Measurements from ENCODE around the gene ARID5B.
"Not testable (repeated sequence)": the region's sequence is repeated elsewhere in the genome, so short reads cannot be mapped to it uniquely, and the experiment has no call there.

DNA sequence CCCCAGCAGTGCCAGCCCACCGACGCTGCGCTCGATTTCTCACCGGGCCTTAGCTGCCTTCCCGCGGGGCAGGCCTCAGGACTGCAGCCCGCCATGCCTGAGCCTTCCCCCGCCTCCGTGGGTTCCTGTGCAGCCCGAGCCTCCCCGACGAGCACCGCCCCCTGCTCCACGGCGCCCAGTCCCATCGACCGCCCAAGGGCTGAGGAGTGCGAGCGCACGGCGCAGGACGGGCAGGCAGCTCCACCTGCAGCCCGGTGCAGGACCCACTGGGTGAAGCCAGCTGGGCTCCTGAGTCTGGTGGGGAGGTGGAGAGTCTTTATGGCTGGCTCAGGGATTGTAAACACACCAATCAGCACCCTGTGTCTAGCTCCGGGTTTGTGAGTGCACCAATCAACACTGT, 33.7 kb upstream of the ARID5B start:
- TF ChIP-seq TAF1, POLR2AphosphoS5, POLR2A, SPI1 (IDR thresholded peaks at IDR 0.05; ENCODE audit: low read depth, low read length): not testable (repeated sequence)

All from GM12891 (cell line).